Cardiac atrium fibroblast (primary cell): ENCODE data around the gene RDH8. TPM values are rescaled to one million over a fixed set of nuclear protein-coding genes. Genes with fewer than 3 reads are reported as not detected.

Experiments used
- total RNA-seq: library from RNA; depleted of rRNA; stranded (reverse); fragments of >200 nt; gene quantifications from 2 replicates; pipeline ENCODE4 v1.2.3, GENCODE V29; 2015

The RDH8 gene
- total RNA-seq, result not detected in 2 replicates

DNA sequence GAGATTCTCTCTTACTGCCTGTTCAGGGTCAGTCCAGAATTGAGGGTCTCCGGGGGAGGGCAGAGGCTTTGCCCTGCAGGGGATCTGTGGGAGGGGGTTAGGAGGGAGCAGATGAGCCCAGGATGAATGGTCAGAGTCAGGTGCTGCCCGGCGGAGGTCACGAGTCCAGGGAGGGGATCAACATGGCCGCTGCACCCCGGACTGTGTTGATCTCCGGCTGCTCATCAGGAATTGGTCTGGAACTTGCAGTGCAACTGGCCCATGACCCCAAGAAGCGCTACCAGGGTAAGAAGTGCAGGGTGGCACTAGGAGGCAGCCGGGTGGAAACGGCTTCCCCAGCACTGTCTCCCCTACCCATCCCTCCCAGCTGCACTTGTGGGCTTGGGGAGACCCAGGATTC is at the start of gene RDH8:
TSS of gene RDH8 (plus strand) at position 168 of the 400 bp plus-strand sequence. CDS start at position 183, 15 bp downstream.

DNA sequence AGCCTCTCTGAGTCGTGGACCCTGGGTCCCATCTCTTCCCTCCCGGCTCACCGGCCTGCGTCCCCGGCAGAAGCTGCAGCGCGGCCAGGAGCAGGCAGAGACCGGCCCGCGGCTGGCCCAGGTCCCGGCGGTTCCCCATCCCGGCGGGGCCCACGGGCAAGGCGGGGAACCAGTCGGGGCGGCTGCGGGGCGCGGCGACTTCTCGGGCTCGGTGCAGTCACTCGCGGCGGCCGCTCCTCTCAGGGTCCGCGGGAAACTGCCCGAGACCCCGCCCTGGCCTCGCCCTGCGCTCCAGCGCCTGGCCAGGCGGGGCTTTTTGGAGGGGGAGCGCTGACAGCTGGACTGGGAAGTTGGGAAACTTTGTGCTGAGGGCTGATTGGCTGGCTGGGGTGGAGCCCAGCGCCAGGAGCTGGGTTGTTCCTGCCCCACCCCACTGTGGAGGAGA is 3.0 kb upstream of the RDH8 start, which contains the start of gene COL5A3:
TSS of gene COL5A3 (minus strand) at position 258 of the 445 bp plus-strand sequence. CDS start at position 139, 119 bp downstream.

Other genes with a start within 250 kb of the RDH8 start
- gene ZNF846, start 244.7 kb upstream of the RDH8 start, total RNA-seq, result 2.3 and 8.3 TPM in 2 replicates
- gene FBXL12, start 194.4 kb upstream of the RDH8 start, total RNA-seq, result 31.8 and 33.0 TPM in 2 replicates
- gene UBL5, start 185.6 kb upstream of the RDH8 start, total RNA-seq, result 563 and 930 TPM in 2 replicates
- 88.3 and 124 TPM in 2 replicates for gene PIN1, start 178.2 kb upstream of the RDH8 start, total RNA-seq
- gene OLFM2, start 77.0 kb upstream of the RDH8 start, total RNA-seq, result 12.0 and 53.4 TPM in 2 replicates
- gene COL5A3, start 3.0 kb upstream of the RDH8 start, total RNA-seq, result 70.0 and 81.8 TPM in 2 replicates
- 25.6 and 27.6 TPM in 2 replicates for gene SHFL, start 72.8 kb downstream of the RDH8 start, total RNA-seq
- 0.32 and 0.54 TPM in 2 replicates for gene ANGPTL6, start 89.2 kb downstream of the RDH8 start, total RNA-seq
- gene PPAN, start 92.9 kb downstream of the RDH8 start, total RNA-seq, result 37.5 and 44.7 TPM in 2 replicates
- 2.6 and 3.2 TPM in 2 replicates for gene P2RY11, start 98.2 kb downstream of the RDH8 start, total RNA-seq
- gene EIF3G, start 106.4 kb downstream of the RDH8 start, total RNA-seq, result 244 and 249 TPM in 2 replicates
- 38.2 and 46.0 TPM in 2 replicates for gene DNMT1, start 181.5 kb downstream of the RDH8 start, total RNA-seq
- gene S1PR2, start 217.8 kb downstream of the RDH8 start, total RNA-seq, result 15.6 and 16.6 TPM in 2 replicates
- gene MRPL4, start 238.7 kb downstream of the RDH8 start, total RNA-seq, result 73.3 and 77.8 TPM in 2 replicates